Ectodermal cell (in vitro differentiated cells): ENCODE measurements around the gene CORO7.

ENCODE experiments used
- H3K27ac ChIP-seq: 2 replicates; pipeline ENCODE4 v1.7.0; 2013; ENCODE audit warnings: mild to moderate bottlenecking, low read depth, low read length; ENCODE audit not compliant: insufficient read depth, poor library complexity, severe bottlenecking
- H3K27me3 ChIP-seq: 2 replicates; pipeline ENCODE4 v1.7.0; 2013; ENCODE audit warnings: mild to moderate bottlenecking, low read length; ENCODE audit not compliant: insufficient read depth, control insufficient read depth, poor library complexity, severe bottlenecking
- H3K36me3 ChIP-seq: one replicate; pipeline ENCODE4 v1.7.0; 2013; ENCODE audit warnings: low read length; ENCODE audit not compliant: control insufficient read depth, insufficient read depth
- H3K4me1 ChIP-seq: one replicate; pipeline ENCODE4 v1.7.0; 2013; ENCODE audit warnings: low read length; ENCODE audit not compliant: control insufficient read depth, insufficient read depth
- H3K4me3 ChIP-seq: 2 replicates; pipeline ENCODE4 v1.7.0; 2013; ENCODE audit warnings: low read depth, low read length, control low read depth; ENCODE audit not compliant: insufficient read depth
- H3K9me3 ChIP-seq: 2 replicates; pipeline ENCODE4 v1.7.0; 2013; ENCODE audit warnings: mild to moderate bottlenecking, low read length, moderate library complexity; ENCODE audit not compliant: control insufficient read depth
- WGBS, 2 experiments: methylation state at CpG; one replicate each; pipeline ENCODE4 v1.1.7; 2013; ENCODE audit warnings: missing lambda C conversion rate in 2 of 2; 5-methylcytosine and 5-hydroxymethylcytosine counted together

CORO7 gene

DNA sequence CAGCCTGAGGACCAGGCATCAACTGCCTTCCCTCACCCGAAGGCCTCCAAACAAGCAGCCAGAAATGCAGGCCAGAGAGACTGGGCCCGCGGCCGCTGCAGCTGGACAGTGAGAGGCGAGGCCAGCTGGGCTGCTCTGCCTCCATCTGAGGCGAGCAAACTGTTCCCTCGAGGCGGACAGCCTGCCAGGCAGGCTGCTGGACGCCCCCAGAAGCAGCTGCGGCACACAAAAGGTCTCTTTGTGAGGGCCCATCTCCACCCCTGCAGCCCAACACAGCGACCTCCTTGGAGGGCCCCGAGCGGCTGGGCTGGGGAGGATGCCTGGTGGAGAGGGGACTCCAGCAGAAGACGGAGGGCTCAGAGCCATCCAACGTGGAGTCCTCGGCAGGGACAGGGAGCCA lies 4.7 kb downstream of the CORO7 start:
- peaks cover 12% of the 10 kb centered on the region for H3K27me3 ChIP-seq
- no peaks in the 10 kb centered on the region for H3K9me3 ChIP-seq
- H3K4me1 ChIP-seq: no peaks in the 10 kb centered on the region
- no peak overlapping the region for H3K4me3 ChIP-seq
- WGBS, 2 experiments: 85 to 88% methylated on average over 16 of the region's 16 CpGs
- H3K36me3 ChIP-seq: no peaks in the 10 kb centered on the region
- H3K27ac ChIP-seq: no peak overlapping the region

DNA sequence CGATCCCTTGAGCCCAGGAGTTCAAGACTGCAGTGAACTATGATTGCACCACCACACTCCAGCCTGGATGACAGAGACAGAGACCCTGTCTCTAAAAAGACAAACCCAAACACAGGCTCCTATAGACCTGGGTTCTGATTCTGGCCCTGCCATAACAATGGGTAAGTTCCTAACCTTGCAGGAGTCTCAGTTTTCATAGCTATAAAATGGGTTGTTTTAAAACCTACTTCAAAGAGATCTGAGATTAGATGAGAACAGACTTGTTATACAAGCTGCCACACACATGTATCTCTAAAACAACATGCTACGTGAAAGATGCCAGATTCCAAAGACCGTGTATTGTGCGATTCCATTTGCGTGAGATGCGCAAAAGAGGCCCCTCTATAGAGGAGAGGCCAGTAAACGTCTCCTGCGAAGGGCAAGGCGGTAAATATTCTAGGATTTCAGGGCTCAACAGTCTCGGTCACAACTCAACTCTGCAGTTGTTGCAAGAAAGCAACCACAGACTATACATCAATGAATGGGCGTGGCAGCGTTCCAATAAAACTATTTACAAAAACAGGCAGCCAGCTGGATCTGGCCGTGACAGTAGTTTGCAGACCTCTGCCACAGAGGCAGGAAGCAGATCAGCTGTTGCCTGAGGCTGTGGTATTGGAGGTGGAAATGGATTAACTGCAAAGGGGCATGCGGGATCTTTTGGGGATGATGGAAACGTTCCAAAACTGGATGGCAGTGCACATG lies 5.9 kb downstream of the CORO7 start:
- Histone ChIP-seq H3K36me3 (no peaks in the 10 kb centered on the region), H3K4me1 (no peaks in the 10 kb centered on the region), H3K27me3 (peaks cover 6% of the 10 kb centered on the region), H3K27ac (no peak overlapping the region), H3K9me3 (no peaks in the 10 kb centered on the region), H3K4me3 (no peak overlapping the region)
- WGBS, 2 experiments: 94% methylated on average over 15 of the region's 15 CpGs

- Histone ChIP-seq H3K27ac (no peak overlapping the region), H3K4me3 (no peak overlapping the region), H3K4me1 (no peaks in the 10 kb centered on the region), H3K27me3 (no peaks in the 10 kb centered on the region), H3K9me3 (no peaks in the 10 kb centered on the region), H3K36me3 (no peaks in the 10 kb centered on the region)
- WGBS, 2 experiments: 89% methylated on average over 19 of the region's 19 CpGs
These were observed 7.1 kb downstream of the CORO7 start for GRCh38 chr16:4409081-4409932.

GRCh38 chr16:4408323-4408690 lies 8.1 kb downstream of the CORO7 start:
- H3K27ac ChIP-seq: no peak overlapping the region
- H3K36me3 ChIP-seq: no peaks in the 10 kb centered on the region
- no peaks in the 10 kb centered on the region for H3K9me3 ChIP-seq
- no peaks in the 10 kb centered on the region for H3K4me1 ChIP-seq
- WGBS, 2 experiments: 92 to 93% methylated on average over 10 of the region's 10 CpGs
- H3K27me3 ChIP-seq: no peaks in the 10 kb centered on the region
- no peak overlapping the region for H3K4me3 ChIP-seq

DNA sequence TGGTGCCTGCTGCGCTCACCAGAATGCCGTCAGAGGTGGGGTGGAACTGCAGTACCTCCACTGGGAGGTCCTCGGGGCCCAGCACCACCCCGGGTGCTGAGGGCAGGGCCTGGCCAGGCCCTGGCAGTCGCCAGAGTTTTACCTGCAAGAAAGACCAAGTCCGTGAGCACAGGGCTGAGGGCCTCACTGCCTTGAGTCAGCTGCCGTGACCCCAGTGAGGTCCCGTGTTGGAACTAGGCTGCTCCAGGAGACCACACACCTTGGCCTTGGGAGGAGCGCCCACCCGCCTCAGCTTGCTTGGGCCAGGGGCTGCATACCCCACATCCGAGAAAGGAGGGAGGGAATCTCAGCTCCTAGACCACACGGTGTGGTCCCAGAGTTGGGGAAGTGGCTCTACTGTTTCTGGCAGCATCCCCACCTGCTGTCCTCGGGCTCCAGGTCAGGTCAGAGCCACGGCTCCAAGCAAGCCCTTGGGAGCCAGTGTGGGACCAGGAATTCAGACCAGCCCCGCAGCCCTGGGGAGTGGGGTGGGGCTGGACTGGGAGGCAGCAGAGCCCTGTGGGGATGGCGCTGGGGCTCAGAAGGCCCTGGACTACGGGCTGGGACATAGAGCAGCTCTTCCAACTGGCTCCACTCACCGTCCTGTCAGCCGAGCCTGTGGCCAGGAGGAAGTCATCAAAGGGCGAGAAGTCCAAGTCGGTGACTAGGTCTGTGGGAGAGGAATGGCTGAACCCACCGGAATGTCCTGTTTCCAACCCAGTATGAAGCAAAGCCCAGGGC lies 8.7 kb downstream of the CORO7 start:
- Histone ChIP-seq H3K27me3 (no peaks in the 10 kb centered on the region), H3K4me3 (no peak overlapping the region), H3K9me3 (no peaks in the 10 kb centered on the region), H3K4me1 (no peaks in the 10 kb centered on the region), H3K36me3 (no peaks in the 10 kb centered on the region), H3K27ac (no peak overlapping the region)
- 89 to 90% methylated on average over 22 of the region's 22 CpGs for WGBS, 2 experiments

DNA sequence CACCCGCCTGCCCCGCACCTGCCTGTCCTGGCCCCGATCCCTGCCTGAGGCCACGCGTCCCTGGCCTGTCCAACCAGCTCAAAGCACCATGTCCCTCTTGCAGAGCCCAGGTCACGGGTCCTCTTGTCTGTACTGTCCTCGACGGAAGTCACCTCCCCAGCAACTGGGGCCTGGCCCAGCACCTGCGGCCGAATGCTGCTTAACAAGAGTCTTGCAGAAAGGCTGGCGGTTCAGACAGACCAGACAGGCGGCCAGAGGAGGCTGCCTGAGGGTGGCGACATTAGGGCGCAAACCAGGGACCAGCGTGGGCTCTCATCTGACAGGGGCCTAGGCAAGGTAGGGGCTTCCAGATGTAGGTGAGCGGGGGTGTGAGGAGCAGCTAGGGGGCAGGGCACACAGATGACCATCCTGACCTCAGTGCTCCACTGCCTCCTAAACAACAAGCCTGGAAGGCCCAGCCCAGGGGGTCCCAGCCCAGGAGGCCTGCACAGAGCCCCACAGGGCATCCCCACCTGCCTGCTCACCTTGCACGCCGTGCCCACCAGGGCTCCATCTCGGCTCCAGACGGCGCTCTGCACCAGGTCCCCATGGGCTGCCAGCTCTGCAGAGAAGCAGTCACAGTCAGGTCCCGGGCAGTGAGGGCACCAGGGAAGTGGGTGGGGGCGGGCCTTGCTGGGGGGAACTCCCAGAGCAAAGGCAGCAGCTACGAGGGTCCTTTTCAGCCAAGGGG lies 11.3 kb downstream of the CORO7 start:
- H3K27ac ChIP-seq: no peak overlapping the region
- 89 to 90% methylated on average over 24 of the region's 24 CpGs for WGBS, 2 experiments
- H3K4me3 ChIP-seq: no peak overlapping the region
- H3K9me3 ChIP-seq: no peaks in the 10 kb centered on the region
- no peaks in the 10 kb centered on the region for H3K36me3 ChIP-seq
- H3K4me1 ChIP-seq: no peaks in the 10 kb centered on the region
- H3K27me3 ChIP-seq: no peaks in the 10 kb centered on the region

DNA sequence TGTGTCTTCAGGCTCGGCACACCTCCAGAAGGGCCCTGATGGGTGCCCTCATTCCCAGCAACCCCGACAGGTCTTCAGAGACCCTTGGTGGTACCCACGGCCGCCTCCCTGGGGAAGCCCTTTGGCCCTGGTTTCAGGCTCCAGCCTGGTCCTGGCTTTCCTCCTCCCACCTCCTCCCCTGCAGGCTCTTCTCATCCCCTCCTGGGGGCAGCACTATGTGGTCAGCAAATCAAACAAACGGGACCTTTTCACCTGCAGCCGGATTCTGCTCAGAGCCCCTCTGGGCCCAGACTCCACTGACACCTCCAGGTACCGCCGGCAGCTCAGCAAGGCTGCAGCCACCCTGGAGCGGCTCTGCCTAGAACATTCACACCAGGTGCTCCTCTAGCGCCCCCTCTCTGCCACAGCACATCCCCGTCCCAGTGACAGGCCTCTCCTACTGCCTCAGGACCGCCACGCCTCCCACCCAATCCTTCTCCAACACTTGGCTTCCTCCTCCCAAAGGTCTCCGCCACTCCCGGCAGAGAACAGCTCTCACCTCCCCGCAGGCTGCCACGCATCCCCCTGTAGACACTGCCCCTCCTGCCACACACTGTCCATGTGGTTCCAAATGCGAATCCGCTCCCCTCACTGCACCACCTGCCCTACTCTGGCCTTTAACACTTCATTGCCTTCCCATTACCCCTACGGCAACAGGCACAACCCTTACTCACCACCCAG lies 12.0 kb downstream of the CORO7 start:
- no peaks in the 10 kb centered on the region for H3K9me3 ChIP-seq
- WGBS, 2 experiments: 57 to 59% methylated on average over 20 of the region's 20 CpGs

DNA sequence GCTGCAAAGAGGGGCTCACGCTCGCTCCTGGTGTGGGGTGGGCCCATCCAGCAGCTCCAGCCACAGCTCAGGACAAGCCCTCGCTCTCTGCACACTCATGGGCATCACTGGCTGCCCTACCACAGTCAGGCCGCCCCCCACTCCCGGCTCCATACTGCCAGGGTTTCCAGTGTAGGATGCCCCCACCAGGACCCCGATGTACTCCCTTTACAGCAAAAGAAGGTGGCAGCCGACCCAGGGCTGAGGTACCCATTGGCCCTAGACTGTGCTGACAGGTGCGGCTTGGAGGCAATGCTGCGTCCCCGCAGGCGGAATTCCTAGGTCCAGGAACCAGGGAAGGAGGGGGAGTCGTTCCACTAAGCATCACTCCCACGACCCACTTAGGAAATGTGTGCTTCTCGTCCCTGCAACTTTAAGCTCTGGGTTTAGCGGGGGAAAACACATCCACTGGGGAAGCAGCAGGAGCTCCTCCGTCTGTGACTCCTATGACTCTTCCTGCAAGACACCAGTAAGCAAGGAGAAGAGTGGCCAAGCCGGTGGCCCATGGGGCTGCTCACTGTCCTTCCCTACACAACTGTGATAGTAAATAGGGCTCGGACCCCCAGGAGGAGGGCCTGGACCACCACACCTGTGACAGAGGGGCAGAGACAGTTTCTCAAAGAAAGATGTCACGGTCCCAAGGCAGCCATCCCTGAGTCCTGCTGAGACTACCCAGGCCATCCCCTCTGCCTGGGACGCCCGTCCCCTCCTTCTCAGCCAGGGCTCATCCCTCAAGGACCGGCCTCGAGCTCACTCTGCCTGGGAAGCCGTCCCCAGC lies 13.1 kb downstream of the CORO7 start:
- Histone ChIP-seq H3K9me3 (no peaks in the 10 kb centered on the region), H3K27ac (no peak overlapping the region), H3K4me3 (no peak overlapping the region), H3K27me3 (no peaks in the 10 kb centered on the region), H3K36me3 (no peaks in the 10 kb centered on the region), H3K4me1 (no peaks in the 10 kb centered on the region)
- 88 to 89% methylated on average over 24 of the region's 24 CpGs for WGBS, 2 experiments

More for the DNA sequence above, 12.0 kb downstream of the CORO7 start:
- H3K27me3 ChIP-seq: no peaks in the 10 kb centered on the region
- H3K4me1 ChIP-seq: no peaks in the 10 kb centered on the region
- H3K36me3 ChIP-seq: no peaks in the 10 kb centered on the region
- no peak overlapping the region for H3K4me3 ChIP-seq
- no peak overlapping the region for H3K27ac ChIP-seq
